ENCODE results near the gene RBM20.

RBM20 gene

GRCh38 chr10:110833234-110833940 lies 189.3 kb downstream of the RBM20 start:
- DNase-seq (ENCODE audit: low spot score): no peak

DNA sequence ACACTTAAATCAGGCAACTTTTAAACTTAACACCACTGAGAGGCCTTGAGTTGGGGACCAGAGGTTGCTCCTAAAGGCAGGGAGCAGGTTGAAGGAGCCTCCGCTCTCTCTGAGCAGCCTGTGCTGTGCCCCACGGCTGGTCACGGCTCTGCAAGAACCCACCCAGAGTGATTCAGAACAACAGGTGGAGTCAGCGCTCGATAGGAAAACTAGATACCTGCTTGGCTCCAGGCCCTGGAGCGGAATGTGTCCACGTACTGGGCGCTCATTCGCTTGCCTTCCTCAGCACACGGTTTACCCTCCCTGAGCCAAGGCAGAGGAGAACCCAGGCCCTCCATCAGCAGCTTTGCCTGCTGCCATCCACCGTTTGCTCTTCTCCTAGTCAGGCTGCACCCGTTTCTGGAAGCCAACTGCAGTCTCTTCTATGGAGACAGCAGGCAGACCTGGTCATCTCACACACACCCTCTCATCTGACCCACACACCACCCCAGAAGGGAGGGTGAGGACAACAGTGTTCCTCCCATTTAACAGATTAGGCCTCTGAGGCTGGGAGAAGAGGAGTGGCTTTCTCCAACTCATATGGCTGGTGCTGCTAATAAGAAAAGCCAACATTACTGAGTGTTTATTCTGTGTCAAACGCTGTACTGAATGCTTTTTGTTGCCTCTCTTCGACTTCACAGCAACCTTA lies 189.9 kb downstream of the RBM20 start:
- DNase-seq (ENCODE audit: low spot score): no peak

GRCh38 chr10:110834629-110835301 lies 190.6 kb downstream of the RBM20 start:
- DNase-seq (ENCODE audit: low spot score): no peak

DNA sequence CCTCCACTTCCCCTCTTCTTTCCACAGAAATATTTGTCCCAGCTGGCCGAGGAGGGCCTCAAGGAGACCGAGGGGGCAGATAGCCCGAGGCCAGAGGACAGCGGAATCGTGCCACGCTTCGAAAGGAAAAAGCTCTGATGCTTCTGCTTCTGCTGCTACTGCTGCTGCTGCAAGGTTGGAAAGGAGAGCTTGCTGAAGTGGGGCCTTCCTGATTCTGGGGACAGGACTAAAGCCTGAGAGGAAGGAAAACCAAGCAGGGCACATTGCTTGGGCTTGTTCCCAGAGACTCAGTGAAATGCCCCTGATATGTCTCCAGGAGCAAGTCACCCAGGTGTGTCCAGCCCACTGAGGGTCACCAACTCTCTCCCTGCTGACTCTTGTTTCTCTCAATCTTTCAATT lies 191.7 kb downstream of the RBM20 start:
- no peak for DNase-seq (ENCODE audit: low spot score)

DNA sequence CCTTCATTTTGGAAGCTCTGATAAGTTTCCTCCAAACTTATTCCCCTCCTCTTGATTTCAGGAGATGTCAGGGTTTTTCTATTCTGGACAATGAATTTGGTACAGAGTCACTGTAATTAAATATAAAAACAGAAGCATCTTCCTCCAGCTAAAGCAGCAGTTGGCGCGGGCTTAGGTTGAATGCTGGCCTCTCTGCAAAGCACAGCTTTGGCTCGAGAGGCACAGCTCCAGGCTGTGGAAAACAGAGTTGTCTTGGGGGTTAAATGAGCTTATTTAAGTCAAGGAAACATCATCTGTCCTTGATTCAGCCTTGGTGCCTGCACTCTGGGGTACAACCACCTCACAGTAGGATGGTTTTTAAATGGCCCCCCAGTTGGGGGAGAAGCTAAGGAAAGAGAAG lies 192.6 kb downstream of the RBM20 start:
- DNase-seq (ENCODE audit: low spot score): no peak

DNA sequence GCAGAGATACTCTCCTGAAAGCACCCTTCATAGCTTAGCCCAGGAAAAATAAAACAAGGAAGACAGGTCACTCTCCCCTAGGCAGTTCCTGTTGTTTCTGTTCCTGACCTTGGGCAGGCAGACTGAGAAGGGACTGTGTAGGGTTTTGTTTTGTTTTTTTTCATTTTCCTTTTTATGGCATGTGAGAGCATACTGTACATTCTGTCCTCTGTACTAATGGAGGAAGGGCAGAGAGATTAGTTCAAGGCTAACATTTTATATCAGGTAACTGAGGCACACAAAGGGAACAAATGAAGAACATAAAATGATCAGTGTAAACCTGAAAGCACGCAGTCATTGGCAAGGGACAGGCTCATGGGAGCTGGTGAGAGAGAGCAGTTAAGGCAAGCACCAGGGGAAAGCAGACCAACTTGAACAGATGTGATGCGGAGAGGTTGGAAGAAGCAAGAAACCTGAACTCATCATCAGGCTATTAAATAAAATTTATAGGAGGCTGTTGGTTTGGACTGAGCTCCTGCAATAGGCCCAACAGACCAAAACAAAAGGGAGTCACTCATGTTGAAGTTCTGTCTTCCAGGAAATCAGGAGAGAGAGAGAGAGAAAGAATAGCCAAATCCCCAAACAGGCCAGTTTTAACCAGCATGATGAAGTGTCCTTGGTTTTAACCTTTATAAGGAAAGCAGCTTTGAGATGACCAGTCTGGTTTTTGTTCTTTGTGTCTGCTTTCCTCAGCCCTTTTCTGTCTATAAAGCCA lies 193.5 kb downstream of the RBM20 start:
- no peak for DNase-seq (ENCODE audit: low spot score)

DNA sequence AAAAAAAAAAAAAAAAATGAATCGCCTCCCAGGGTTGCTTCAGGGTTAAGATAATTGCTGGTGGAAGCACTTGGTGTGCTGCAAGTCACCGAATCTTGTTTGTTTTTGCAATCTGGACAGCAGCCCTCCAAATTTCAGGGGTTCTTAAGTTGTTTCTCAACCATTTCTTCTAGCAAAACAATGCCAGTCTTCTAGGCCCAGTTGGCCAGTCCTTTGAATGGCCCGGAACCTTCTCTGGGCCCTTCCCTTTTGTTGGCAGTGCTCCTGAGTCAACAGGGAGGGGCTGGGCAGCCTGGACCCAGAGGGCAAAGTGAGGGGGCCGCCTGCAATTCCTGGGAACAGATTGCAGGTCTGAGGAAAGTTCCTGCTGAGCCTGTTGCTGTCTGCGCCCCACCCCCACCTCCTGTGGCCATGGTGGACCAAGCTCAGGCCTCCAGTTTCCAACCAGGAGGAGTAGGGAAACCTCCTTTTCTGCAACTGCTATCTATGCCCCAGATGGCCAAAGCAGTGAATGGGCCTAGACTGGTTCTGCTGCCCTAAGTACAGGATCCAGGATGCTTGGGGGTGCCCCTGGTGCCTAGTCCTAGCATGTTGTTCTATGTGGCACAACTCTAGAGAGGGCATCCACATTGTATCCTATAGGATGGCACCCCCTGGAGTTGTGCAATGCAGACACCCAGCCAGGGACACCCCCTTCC lies 196.2 kb downstream of the RBM20 start:
- DNase-seq (ENCODE audit: low spot score): no peak

- no peak for DNase-seq (ENCODE audit: low spot score)
Measured at GRCh38 chr10:110840923-110841428, 196.8 kb downstream of the RBM20 start.

DNA sequence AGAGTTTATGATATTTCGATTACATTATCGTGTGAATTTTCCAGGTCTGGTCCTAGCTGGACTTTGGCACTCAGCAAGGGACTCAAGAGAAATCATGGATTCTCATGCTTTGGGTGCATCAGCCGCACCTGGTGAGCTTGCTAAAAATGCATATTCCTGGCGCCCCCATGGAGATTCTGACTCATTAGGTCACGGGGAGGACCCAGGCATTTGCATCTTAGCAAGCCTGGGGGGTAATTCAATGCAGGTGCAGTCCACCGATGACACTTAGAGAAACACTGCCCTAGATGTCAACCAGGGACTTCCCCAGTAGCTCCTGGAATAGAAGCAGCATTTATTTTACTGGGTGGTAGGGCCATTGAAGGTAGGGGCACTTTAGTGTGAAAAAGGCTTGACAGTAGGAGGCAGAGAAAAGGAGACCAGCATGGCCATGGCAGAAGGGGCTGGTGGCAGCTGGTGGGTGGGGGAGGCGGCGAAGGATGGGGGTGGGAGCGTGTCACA lies 197.7 kb downstream of the RBM20 start:
- DNase-seq (ENCODE audit: low spot score): no peak

- no peak for DNase-seq (ENCODE audit: low spot score)
Measured at GRCh38 chr10:110842326-110842904, 198.3 kb downstream of the RBM20 start.

GRCh38 chr10:110843031-110843430 lies 198.9 kb downstream of the RBM20 start:
- no peak for DNase-seq (ENCODE audit: low spot score)

DNA sequence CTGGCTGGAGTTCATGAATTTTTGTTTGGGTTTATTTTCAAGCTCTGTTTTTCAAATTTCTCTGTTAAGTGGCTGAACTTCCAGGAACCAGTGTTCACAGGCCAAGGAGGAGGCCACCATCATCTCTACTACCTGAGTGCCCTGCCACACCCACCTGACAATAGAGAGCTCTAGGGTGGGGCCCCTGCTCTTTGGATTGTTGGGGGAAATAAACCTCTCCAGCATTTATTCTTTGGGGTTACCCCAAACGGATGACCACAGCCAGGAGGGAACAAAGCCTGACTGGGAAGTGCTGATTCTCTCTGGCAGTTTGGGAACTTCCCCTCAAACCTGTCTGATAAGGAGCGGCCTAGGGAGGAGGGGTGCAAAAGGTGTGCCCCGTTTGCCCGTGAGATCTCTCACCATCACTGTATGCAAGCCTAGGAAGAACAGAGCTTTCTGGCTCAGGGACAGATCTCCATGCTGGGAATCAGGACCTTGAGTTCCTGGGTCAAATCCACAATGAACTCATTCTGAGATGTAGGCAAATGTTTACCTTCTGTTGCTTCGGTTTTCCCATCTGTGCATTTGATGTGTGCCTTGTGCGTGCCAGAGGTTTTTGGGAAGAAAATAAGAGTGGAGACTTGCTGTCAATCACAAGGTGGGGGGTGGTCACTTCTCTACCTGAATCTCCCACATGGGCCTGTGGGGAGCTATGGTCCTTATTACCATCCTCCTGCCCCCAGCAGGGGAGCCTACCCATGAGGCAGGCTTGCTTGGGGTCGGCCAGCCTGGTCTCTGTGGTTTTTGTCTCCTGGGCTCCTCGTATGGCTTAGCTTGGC lies 199.9 kb downstream of the RBM20 start:
- no peak for DNase-seq (ENCODE audit: low spot score)

DNA sequence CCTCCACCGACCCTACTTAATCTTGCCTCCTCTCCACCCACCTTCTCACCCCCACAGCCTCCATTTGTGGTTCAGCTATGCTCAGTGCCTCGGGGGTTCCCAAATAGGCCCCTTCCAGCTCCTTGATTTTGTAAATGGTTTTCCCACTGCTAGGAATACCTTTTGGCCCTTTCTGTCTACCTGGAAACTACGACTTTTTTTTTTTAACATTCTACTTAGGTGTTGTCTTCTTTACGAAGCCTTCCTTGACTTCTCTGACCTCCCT lies 200.4 kb downstream of the RBM20 start:
- no peak for DNase-seq (ENCODE audit: low spot score)

GRCh38 chr10:110845192-110845755 lies 201.1 kb downstream of the RBM20 start:
- DNase-seq (ENCODE audit: low spot score): no peak

DNA sequence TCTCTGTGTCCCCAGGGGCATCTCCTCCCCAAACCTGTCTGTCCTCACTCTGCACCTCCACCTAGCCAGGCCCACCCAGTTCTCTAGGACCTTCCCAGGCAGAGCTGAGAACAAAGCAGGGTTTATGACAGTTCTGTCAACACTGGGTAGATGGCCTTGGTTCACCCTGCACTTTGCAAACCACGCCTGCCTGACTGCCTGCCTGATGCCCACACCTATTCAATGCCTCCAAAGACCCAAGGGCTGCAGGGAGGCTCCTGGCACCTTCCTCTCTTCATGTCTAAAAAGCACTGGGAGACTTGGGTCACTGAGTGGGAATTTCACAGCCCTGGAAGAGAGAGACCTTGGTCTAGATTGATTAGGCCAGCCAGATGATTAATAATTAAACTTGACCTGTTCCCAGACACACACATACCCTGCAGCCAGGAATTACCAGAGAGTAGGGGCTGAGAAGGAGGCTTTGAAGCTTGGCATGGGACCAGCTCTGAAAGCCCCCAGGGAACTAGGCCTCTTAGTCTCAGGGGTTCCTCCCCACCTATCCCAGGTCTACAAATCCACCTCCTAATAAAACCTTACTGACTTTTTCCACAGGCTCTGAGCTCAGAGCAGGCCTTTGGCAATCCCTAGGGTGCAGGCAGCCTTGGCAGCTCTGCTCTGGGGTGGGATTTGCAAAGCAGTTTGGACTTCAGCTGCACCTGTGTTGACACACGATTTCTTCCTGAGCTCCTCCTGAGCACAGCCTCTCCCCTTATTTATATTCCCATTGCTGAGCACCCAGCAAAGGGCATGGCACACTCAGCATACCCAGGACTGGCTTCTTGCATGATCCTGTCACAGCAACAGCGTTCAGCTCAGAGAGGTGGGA lies 201.9 kb downstream of the RBM20 start:
- DNase-seq (ENCODE audit: low spot score): no peak

GRCh38 chr10:110847374-110847773 lies 203.2 kb downstream of the RBM20 start:
- DNase-seq (ENCODE audit: low spot score): no peak

GRCh38 chr10:110848106-110848505 lies 204.0 kb downstream of the RBM20 start:
- DNase-seq (ENCODE audit: low spot score): no peak

DNA sequence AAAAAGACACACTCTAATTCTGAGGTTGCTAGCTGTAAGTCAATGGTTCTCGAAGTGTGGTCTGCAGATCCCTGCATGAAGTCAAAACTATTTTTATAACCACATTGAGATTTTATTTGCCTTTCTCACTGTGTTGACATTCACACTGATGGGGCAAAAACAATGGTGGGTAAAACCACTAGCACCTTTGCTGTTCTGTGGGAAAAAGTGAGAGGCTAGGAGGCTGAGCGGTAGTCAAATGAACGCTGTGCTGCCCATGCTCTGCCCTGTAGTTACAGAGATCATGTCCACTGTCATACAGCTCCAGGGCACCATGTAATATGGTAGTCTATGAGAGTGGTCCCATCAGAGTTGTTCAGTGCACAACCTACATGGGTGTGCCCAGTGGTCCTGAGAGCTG lies 206.0 kb downstream of the RBM20 start:
- DNase-seq (ENCODE audit: low spot score): no peak

Measured in SK-N-DZ (cell line).